Stimulated activated CD8-positive, alpha-beta memory T cell treated with anti-CD3 and anti-CD28 coated beads, Interleukin-15, amount 100 ng/mL, for 48 hours (primary cell): ENCODE data around the gene TMEM100.

Source experiments
- DNase-seq, 2 donors: peaks; one replicate each; pipeline ENCODE4 v3.0.0-alpha.2; 2020; ENCODE audit warnings: low read depth in 2 of 2

TMEM100 gene

DNA sequence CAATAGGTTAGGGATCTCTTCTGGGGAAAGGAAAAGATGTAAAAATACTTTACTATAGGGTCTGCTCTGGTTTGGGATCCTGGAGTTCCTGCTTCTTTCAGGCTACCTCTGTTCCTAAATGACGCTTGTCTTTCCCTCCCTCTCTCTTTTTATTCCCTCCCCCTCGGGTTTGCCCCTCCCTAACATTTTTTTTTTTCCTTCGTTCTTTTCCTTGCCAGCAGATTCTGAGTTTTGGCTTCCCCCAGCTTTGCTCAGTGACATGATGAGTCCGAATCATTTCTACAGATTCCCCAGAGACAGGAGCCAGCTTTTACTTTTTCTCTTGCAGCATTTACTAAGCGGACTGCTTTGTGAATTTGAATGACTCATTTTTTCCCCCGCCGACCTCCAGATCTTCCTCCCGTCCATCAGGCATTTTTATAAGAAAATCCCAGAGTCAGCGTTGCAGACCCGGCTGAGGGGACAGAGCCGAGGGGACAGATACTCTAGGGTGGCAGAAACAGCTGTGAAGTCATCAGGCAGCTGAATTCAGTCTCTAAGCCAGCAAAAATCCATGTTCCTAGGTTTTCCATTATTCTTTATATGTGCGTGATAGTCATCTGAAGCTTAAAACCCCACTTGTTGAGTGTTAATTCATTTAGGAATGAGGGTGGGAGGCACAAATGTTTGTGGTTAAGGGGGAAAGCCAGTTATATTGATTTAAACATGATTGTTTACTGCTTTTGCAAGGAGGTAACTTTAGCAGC lies at the start of gene TMEM100:
Gene TMEM100, minus strand, starts transcription at position 123 of the 746 bp plus-strand sequence. CDS start 1,794 bp downstream, outside the sequence.
- no peak for DNase-seq

DNA sequence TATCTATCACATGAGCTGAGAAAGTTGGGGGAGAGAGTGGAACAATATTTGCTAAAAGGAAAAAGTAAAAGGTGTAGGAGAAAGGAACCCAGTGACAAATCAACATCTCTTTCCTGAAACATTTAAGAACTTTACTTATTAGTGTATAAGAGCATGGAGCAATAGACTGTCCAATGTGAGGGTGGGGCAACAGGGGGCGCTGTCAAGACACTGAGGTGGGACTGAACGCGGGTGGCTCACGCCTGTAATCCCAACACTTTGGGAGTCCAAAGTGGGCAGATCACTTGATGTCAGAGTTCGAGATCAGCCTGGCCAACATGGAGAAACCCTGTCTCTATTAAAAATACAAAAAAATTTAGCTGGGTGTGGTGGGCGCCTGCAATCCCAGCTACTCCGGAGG lies 49.4 kb upstream of the TMEM100 start:
- DNase-seq, result no peak

DNA sequence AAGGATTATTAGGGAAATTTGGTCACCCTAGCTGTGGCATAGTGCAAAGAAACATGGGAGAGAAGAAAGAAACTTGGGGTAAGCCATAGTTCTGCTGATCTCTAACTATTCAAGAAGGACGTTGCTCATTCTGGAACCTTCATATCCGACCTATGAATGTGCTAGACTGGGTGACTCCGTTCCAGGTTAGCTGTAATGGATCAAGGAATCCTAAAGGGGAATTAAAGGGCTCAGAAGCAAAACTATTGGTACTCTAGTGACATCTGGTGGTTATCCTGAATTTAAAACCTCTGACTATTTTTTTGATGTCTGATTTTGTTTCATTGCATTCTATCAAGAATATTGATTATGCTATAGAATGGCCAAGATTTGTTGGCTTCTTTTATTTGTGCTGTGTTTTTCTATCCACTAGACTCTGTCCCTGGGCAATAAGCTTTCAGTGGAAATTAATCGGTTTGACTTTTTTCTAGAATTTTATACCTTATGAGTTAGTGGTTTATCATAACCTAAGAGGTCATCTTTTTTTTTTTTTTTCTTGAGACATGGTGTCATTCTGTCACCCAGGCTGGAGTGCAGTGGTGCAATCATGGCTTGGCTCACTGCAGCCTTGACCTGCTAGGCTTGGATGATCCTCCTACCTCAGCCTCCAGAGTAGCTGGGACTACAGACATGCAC lies 47.7 kb upstream of the TMEM100 start:
- DNase-seq, result no peak

DNA sequence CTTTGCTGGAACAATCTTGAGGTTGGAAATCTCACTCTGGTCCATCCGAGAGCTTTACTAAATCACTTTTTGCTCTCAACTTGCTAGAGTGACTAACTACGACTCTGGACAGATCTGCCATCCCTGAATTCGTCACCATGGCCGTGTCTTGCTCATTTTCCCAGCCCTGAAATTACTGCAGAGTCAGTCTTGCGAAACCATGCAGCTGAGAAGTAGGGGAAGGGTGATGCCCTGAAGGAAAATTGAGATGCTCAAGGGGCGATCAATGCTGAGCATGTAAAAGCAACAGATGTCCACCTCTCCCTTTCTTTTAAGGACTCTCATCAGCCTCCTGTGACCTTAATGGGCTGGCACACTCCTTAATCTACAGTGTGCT lies 46.9 kb upstream of the TMEM100 start:
- no peak for DNase-seq

DNA sequence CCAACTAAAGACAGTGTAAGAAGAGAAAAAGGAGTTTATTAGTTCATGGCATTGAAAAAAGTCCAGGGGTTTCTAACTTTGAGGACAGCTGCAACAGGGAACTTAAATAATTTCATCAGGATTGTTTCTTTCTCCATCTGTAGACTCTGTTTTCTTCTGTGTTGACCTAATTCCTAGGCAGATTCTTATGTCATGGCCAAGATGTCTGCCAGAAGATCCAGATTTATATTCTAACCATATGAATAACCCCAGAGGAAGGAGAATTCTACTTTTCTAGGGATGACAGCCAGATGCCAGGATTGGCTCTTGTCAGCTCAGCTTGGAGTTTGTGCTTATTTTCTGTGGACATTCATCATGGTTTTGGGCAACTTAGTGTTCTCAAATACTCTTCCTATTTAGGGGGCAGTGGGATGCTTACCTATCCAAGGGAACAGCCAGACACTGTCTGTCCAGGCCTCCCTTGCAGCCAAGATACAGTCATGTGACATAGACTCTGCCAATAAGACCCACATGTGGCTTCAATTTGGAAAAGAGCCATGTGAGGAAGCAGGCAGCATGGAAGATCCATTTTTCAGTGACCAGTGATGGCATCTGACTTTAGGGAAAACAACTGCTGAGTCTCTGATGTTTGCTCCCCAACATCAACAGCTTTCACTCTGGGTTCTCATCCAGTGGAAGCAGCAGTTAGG lies 46.4 kb upstream of the TMEM100 start:
- DNase-seq, result no peak

DNA sequence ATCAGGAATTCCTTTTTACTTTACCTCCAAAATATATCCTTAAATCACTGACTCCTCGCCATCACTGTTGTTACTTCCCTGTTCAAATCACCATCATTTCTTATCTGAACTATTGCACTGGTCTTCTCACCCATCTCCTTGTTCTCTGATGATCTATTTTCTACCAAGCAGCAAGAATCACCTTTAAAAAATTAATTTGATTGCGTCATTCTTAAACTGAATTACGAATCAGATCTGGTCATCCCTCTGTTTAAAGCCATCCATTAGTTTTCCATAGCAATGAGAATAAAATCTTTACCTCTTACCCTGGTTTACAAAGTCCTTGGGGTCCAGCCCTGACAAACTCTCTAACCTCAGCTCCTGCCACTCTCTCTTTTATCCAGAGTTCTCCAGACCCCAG lies 42.8 kb upstream of the TMEM100 start:
- no peak for DNase-seq

GRCh38 chr17:55764610-55765009 lies 41.9 kb upstream of the TMEM100 start:
- DNase-seq, result no peak

DNA sequence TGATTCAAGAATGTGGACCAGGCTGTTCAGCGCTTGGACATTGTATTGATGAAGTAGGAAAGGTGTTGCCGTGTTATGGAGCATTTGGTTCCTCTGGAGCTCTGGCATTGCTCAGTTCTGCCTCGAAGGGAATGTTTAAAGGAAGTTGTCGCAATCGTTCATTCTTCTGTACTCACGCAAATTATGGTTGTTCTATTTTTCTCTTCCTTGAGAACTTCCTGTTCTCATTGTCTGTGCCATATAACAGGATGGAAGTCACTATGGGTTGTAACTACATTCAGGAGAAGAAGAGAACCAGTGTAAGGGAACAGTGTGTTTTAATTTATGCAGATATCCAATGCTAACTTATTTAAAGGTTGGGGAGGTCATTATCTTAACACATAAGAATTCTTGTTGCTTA lies 41.2 kb upstream of the TMEM100 start:
- no peak for DNase-seq

DNA sequence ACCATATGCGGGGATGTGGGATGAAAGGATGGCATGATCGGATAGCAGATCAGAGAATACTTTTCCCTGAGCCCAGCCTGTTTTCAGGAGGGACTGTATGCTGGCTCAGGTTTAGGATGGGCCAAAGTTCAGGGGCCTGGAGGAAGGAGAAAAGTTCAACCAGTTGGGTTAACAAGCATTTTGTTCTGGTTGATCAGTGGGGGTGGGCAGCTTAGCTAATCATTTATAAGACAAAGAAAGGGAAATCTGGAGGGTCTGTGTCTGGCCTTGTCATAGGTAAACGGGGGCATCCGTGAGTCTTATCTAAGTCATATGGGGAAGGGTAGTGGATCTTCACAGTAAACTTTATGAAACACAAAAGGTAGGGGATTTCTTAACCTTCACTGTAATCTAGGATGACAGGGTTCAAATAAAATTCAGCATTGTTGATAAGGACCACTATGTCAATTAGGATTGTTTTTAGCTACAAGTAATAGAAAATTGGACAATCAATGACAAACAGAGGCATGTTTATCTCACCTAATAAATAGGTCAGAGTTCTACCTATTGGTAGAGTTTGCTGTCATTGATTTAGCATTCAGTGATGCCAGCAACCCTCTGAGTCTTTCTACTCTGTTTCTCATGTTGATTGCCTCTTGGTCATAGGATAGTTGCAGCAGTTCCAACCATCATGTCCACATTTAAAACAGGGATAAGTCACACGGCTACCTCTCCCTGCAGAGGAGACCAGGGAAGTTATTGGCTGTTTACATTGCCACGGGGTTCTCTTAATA lies 39.6 kb upstream of the TMEM100 start:
- DNase-seq, result no peak

DNA sequence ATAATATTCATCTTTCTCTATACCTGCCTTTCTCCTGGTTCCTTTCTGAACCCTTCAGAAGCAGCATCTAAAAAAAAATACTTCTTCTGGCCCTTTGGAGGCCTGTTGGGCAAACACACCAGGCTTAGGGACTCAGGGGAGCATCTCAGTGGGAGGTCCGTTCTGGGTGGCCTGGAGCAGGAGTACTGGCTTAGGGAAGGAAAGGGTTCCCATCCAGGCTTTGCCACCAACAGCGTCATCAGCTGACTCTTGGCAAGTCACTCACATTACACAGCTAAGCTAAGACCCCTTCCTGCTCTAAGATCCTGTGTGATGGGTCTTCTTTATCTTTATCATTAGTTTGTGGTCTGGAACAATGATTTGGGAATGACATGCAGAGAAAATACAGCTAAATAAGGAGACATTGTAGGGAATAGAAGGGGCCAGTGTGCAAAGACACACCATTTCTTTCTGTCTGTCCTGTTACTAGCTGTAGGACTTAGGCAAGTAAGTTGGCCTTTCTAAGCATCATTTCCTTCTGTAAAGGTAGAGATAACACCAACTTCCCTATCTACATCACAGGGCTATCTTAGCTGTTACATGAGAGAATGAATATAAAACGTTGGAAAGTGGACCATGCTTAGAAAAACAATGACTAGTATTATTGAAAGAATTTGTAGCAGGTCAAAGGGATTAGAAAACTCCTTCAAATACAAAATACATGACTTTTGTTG lies 38.1 kb upstream of the TMEM100 start:
- DNase-seq, result no peak

DNA sequence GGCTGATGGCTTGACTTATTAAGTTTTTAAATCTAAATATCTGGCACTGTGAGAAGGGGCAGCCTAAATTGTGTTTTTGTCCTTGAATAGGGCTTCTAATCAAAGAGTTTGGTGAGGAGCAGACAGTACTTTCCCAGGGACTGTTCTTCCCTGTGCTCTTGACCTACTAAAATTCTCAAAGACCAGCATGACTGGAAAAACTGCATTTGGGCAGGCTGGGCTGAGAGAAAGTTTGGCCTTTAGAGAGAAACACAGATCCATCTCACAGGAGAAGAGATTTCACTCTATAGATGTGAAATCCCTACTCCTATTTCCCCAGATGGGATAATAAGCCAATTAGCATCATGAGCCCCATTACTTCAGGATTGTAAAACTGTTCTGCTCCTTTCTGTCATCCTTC lies 35.5 kb upstream of the TMEM100 start:
- no peak for DNase-seq

GRCh38 chr17:55757659-55758058 lies 35.0 kb upstream of the TMEM100 start:
- no peak for DNase-seq

DNA sequence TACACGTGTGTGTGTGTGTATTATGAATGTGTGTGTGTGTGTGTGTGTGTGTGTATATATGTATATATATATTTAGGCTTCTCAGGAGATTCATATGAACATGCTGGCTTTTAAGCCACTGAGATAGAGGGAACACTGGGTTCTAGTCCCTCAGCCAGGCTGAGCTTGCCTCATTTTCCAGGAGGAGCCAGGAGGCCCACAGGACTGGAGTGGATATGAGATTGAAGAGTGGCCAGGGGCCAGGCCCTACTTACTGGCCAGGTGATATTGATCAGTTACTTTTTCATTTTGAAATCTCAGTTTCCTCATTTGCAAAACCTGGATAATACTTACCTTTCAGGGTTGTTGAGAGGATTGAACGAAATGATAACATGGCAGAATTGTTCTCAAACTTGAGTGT lies 34.0 kb upstream of the TMEM100 start:
- DNase-seq, result no peak

DNA sequence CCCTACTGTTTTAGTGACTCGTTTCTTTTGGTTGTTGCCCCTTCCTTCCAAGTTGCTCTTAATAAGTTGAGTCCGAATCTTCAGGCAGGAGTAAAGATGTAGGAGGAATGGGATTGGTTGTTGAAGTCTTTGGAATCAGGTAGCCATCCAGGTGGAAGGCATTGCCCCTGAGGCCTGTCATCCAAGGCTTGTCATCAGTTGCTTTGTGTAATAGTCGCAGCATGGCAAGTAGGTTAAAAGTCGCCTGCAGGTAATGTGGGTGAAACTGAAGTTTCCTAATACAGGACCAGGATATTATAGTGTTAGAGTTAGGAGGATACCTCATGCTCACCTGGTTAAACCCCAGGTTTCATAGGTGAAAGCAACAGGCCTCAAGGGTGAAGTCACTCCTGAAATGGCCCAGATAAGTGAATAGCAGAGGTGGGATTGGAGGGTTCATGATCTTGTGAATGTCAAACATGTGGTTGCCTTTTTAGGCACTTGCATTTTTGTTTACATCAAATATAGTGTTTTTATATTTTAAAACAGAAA lies 29.1 kb upstream of the TMEM100 start:
- no peak for DNase-seq

DNA sequence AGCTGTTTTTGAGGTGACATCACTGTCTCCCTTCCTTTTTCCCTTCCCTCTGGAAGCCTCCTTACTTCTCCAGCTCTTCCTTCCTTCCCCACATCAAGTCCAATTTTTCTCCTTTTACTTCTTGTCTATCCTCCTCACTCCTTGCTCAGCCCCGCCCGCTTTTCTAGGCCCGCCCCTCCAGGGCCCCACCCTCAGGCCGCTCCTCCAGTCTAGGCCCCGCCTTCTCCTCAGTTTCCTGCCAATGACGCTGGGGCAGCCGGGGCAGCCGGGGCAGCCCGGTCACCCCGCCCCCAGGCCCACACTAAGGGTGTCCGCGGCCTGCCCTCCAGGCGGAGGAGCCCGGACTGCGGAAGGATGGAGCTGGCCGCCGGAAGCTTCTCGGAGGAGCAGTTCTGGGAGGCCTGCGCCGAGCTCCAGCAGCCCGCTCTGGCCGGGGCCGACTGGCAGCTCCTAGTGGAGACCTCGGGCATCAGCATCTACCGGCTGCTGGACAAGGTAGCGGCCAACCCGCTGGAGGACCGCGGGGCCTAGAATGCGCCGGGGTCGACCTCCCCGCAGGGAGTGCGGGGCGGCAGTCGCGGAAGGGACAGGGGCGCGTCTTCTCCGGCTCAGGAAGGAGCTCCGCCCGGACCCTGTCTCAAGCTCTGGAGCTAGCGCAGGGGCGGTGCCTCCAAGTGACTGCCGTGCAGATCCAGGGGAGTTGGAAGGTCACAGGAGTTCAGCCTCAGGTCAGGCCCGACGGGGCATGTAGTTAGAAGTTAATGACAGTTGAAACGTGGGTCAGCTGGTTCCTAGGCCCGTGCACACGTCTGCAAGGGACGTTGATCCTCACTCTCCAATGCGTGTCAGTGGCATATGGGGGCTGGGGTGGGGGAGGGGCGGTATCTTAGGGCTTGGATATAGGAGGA lies 28.3 kb upstream of the TMEM100 start, which contains the start of gene PCTP:
Gene PCTP, plus strand, starts transcription at position 302 of the 908 bp plus-strand sequence. Its CDS starts 53 bp downstream, at position 355.
- peak; percentile 81 to 83 for DNase-seq

DNA sequence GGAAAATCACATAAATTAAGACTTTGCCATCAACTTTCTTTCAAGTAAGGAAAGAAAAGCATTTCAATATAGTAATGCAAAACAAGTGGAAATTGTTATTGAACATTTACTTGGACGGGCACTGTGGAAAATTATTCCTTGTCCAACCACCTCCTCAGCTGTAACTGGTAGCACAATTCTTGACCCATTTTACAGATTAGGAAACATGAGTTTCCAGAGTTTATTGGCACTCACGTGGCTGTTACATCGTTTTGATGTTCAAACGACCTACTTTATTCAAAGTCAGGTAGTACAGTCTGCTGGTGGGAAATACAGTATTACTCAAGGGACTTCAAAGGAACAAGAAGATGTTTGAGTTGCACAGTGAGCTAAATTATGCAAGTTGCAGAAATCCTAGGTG lies 27.3 kb upstream of the TMEM100 start:
- no peak for DNase-seq

DNA sequence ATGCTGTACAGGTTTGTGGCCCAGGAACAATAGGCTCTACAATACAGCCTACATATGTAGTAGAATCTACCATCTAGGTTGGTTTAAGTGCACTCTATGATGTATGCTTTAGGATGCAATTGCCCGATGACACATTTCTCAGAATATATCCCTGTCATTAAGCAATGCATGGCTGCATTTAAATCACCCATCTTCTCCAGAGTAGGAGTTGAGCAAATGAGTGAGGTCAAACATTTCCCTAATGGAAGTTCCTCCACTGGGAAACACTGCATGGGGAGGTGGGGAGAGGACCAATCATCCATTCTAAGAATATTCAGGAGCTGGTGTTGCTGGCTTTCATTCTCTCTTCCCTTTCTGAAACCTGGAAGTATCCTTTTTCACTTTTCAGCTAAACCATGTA lies 26.2 kb upstream of the TMEM100 start:
- no peak for DNase-seq

GRCh38 chr17:55747209-55747608 lies 24.5 kb upstream of the TMEM100 start:
- no peak for DNase-seq

DNA sequence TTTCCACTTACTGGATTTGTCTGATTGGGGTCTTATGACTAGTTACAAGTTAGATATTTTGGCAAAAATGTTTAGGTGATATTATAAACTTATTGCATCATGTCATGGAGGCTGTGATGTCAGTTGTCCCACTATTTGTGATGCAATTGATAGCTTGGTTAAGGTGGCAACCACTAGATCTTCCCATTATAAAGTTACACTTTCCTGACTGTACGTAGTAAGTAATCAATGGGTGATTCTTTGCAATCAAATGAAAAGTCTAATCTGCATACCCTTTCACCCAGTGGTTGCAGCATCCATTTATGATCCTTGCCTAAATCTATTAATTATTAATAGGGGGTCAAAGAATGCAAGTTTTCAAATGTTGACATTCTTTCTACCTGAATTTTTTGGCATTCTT lies 23.8 kb upstream of the TMEM100 start:
- no peak for DNase-seq

DNA sequence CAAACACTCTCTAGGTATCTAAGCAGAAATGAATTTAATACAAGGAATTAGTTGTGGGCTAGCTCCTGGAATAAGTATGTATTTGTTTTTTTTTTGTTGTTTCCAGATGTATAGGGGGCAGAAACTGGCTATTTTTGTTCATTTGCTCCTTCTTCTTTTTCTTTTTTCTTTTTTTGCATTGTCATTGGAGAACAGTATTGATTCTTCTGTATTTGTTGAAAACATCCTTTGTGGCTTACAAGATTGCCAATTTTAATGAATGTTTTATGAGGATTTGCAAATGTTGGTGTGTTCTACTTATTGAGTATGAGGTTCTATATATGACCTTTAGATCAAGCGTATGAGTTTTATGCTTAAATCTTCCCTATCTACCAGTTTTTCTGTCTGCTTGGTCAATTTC lies 22.6 kb upstream of the TMEM100 start:
- no peak for DNase-seq
